Large intestine (tissue), 3 donors: ENCODE data around the gene CRABP2. TPM values are rescaled to one million over a fixed set of nuclear protein-coding genes. Genes with fewer than 3 reads are reported as not detected.

Experiments
- DNase-seq, 2 donors: peaks; one replicate each; pipeline versions ENCODE4 v3.0.0 to v3.0.0-alpha.2; 2013
- H3K27ac ChIP-seq: one replicate; pipeline ENCODE4 v1.5.1; 2013; ENCODE audit warnings: low read length
- H3K27me3 ChIP-seq: 2 replicates; pipeline ENCODE4 v1.6.1; 2013; ENCODE audit warnings: low read length; ENCODE audit not compliant: control insufficient read depth, insufficient read depth
- H3K36me3 ChIP-seq: 2 replicates; pipeline ENCODE4 v1.6.1; 2013; ENCODE audit warnings: low read length; ENCODE audit not compliant: control insufficient read depth, insufficient read depth
- H3K4me1 ChIP-seq: one replicate; pipeline ENCODE4 v1.6.1; 2013; ENCODE audit warnings: low read length; ENCODE audit not compliant: control insufficient read depth, insufficient read depth
- H3K4me3 ChIP-seq: one replicate; pipeline ENCODE4 v1.5.1; 2013; ENCODE audit warnings: low read length
- H3K9me3 ChIP-seq: one replicate; pipeline ENCODE4 v1.6.1; 2013; ENCODE audit warnings: mild to moderate bottlenecking, low read depth, low read length, moderate library complexity; ENCODE audit not compliant: control insufficient read depth
- WGBS: methylation state at CpG from one replicate; pipeline ENCODE4 v1.1.5; 2013; ENCODE audit warnings: low lambda C conversion rate; ENCODE audit not compliant: insufficient coverage; 5-methylcytosine and 5-hydroxymethylcytosine counted together
- polyA plus RNA-seq: library from polyadenylated mRNA; unstranded; fragments of 120-200 nt; gene quantifications from one replicate; pipeline ENCODE4 v1.2.1, GENCODE V29; 2013

The CRABP2 gene
- polyA plus RNA-seq, 1 donor, result 16.7 TPM

GRCh38 chr1:156660752-156661112 is 44.7 kb downstream of the CRABP2 start:
- H3K4me1 ChIP-seq, result peaks cover 75% of the 10 kb centered on the region
- H3K9me3 ChIP-seq, result peaks cover 2% of the 10 kb centered on the region
- no CpG with 5 or more reads among the region's 2 CpGs for WGBS
- DNase-seq, result no peak
- no peaks in the 10 kb centered on the region for H3K36me3 ChIP-seq
- peaks cover 16% of the 10 kb centered on the region for H3K27me3 ChIP-seq
- peak overlapping the region; percentile 75 for H3K27ac ChIP-seq
- H3K4me3 ChIP-seq, result peak overlapping the region; percentile 30

- Histone ChIP-seq H3K4me3 (peak overlapping the region; percentile 30), H3K36me3 (no peaks in the 10 kb centered on the region), H3K27ac (peak overlapping the region; percentile 75), H3K9me3 (peaks cover 2% of the 10 kb centered on the region), H3K4me1 (peaks cover 69% of the 10 kb centered on the region), H3K27me3 (peaks cover 17% of the 10 kb centered on the region)
- peak; percentile 89 to 95 for DNase-seq
- no CpG with 5 or more reads among the region's 38 CpGs for WGBS
These were observed 45.2 kb downstream of the CRABP2 start for GRCh38 chr1:156659988-156660751.

GRCh38 chr1:156659661-156659987 is 45.8 kb downstream of the CRABP2 start:
- Histone ChIP-seq H3K27ac (no peak overlapping the region), H3K27me3 (peaks cover 17% of the 10 kb centered on the region), H3K4me3 (no peak overlapping the region), H3K4me1 (peaks cover 64% of the 10 kb centered on the region), H3K36me3 (no peaks in the 10 kb centered on the region), H3K9me3 (peaks cover 2% of the 10 kb centered on the region)
- no CpG with 5 or more reads among the region's 6 CpGs for WGBS
- DNase-seq, result no peak

- peaks cover 58% of the 10 kb centered on the region for H3K4me1 ChIP-seq
- H3K27me3 ChIP-seq, result peaks cover 22% of the 10 kb centered on the region
- H3K27ac ChIP-seq, result no peak overlapping the region
- H3K36me3 ChIP-seq, result no peaks in the 10 kb centered on the region
- no CpG with 5 or more reads among the region's 10 CpGs for WGBS
- no peak overlapping the region for H3K4me3 ChIP-seq
- DNase-seq, result no peak
- H3K9me3 ChIP-seq, result peaks cover 2% of the 10 kb centered on the region
These were observed 46.3 kb downstream of the CRABP2 start for GRCh38 chr1:156658945-156659574.

GRCh38 chr1:156658496-156658895 is 46.9 kb downstream of the CRABP2 start:
- Histone ChIP-seq H3K4me1 (peaks cover 54% of the 10 kb centered on the region), H3K27ac (no peak overlapping the region), H3K9me3 (peaks cover 2% of the 10 kb centered on the region), H3K36me3 (no peaks in the 10 kb centered on the region), H3K27me3 (peaks cover 22% of the 10 kb centered on the region), H3K4me3 (no peak overlapping the region)
- no CpG with 5 or more reads among the region's 14 CpGs for WGBS
- DNase-seq, result no peak

GRCh38 chr1:156657741-156658319 is 47.6 kb downstream of the CRABP2 start:
- Histone ChIP-seq H3K27ac (no peak overlapping the region), H3K27me3 (peaks cover 22% of the 10 kb centered on the region)
- no CpG with 5 or more reads among the region's 15 CpGs for WGBS

GRCh38 chr1:156656806-156657740 is 48.3 kb downstream of the CRABP2 start:
- Histone ChIP-seq H3K27ac (no peak overlapping the region), H3K4me3 (peak overlapping the region; percentile 17), H3K27me3 (peaks cover 22% of the 10 kb centered on the region), H3K9me3 (peaks cover 2% of the 10 kb centered on the region), H3K36me3 (no peaks in the 10 kb centered on the region), H3K4me1 (peaks cover 40% of the 10 kb centered on the region)
- WGBS, result 0% methylated on average over 4 of the region's 54 CpGs
- DNase-seq, result peak in 1 of 2 donors; percentile 63

More at GRCh38 chr1:156657741-156658319, 47.6 kb downstream of the CRABP2 start:
- Histone ChIP-seq H3K4me1 (peaks cover 47% of the 10 kb centered on the region), H3K9me3 (peaks cover 2% of the 10 kb centered on the region), H3K4me3 (no peak overlapping the region), H3K36me3 (no peaks in the 10 kb centered on the region)
- no peak for DNase-seq

- Histone ChIP-seq H3K27me3 (peaks cover 22% of the 10 kb centered on the region), H3K36me3 (no peaks in the 10 kb centered on the region), H3K9me3 (peaks cover 2% of the 10 kb centered on the region), H3K27ac (no peak overlapping the region), H3K4me1 (peaks cover 33% of the 10 kb centered on the region), H3K4me3 (no peak overlapping the region)
- DNase-seq, result no peak
- no CpG with 5 or more reads among the region's 9 CpGs for WGBS
These were observed 49.4 kb downstream of the CRABP2 start for GRCh38 chr1:156655904-156656516.

- DNase-seq, result no peak
- no peak overlapping the region for H3K4me3 ChIP-seq
- peaks cover 22% of the 10 kb centered on the region for H3K27me3 ChIP-seq
- WGBS, result no CpG with 5 or more reads among the region's 2 CpGs
- H3K36me3 ChIP-seq, result no peaks in the 10 kb centered on the region
- H3K9me3 ChIP-seq, result peaks cover 2% of the 10 kb centered on the region
- no peak overlapping the region for H3K27ac ChIP-seq
- peaks cover 26% of the 10 kb centered on the region for H3K4me1 ChIP-seq
These were observed 50.1 kb downstream of the CRABP2 start for GRCh38 chr1:156655151-156655903.
